ENCODE measurements around the gene TTR. TPM values are rescaled to one million over a fixed set of nuclear protein-coding genes. Genes with fewer than 3 reads are reported as not detected.

TTR gene
- total RNA-seq, 2 donors from 2014 or later, result 145 to 352 TPM

DNA sequence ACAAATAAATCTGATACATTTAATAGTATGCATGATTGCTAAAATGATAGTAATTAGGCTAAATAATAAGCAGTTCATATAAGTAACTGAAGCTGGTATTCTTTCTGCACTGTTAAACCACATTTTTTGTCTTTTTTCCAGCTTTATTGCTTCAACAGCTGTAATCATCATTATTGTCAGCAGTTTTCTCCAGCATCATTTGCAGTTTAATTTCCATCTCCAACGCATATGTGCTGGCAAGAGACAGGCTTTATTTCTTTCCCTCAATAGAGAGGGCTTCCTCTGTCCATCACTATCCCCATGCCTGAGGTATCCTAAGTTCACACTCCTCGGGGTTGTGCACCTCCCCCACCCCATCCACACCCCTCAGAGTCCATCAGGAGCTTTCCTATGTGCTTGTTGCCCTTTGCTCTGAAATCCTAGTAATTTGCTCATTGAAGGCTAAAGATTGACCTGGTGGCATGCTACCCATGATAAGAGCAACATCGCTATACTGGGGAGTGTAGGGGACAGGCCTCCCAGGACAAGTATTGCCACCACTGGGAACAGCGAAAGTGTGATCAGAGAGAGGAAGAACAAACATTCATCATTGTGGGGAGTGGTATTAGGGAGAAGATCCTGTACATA lies 55.6 kb downstream of the TTR start:
- Histone ChIP-seq H3K9me3 (no peaks in the 10 kb centered on the region), H3K4me3 (no peak overlapping the region), H3K27ac (no peak overlapping the region), H3K4me1 (no peaks in the 10 kb centered on the region), H3K27me3 (no peaks in the 10 kb centered on the region), H3K36me3 (replicated peaks in 1 of 2; ENCODE audit: insufficient read depth in 1 of 2, low read depth in 2 of 2) (no peaks in the 10 kb centered on the region)
- intact Hi-C loops (cut with DNase I), result no loop called here
- DNase-seq (no peak), ATAC-seq (no peak)
- no peak for TF ChIP-seq POLR2A (IDR thresholded peaks at IDR 0.05)
- TF ChIP-seq, protein P1, sequence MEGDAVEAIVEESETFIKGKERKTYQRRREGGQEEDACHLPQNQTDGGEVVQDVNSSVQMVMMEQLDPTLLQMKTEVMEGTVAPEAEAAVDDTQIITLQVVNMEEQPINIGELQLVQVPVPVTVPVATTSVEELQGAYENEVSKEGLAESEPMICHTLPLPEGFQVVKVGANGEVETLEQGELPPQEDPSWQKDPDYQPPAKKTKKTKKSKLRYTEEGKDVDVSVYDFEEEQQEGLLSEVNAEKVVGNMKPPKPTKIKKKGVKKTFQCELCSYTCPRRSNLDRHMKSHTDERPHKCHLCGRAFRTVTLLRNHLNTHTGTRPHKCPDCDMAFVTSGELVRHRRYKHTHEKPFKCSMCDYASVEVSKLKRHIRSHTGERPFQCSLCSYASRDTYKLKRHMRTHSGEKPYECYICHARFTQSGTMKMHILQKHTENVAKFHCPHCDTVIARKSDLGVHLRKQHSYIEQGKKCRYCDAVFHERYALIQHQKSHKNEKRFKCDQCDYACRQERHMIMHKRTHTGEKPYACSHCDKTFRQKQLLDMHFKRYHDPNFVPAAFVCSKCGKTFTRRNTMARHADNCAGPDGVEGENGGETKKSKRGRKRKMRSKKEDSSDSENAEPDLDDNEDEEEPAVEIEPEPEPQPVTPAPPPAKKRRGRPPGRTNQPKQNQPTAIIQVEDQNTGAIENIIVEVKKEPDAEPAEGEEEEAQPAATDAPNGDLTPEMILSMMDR (IDR thresholded peaks at IDR 0.05), result no peak
- WGBS, 2 donors, result 75 to 83% methylated on average over 4 of the region's 4 CpGs

Other genes starting within 250 kb of the TTR start
- gene DSG4, start 215.1 kb upstream of the TTR start, total RNA-seq, result not detected
- not detected for gene DSG3, start 144.1 kb upstream of the TTR start, total RNA-seq
- gene DSG2, start 93.7 kb upstream of the TTR start, total RNA-seq, result 10 to 100 TPM; 19.1 to 34.0 TPM
- gene B4GALT6, start 92.7 kb downstream of the TTR start, total RNA-seq, result under 1 TPM; 0.52 to 0.66 TPM
- gene SLC25A52, start 169.0 kb downstream of the TTR start, total RNA-seq, result not detected